ENCODE measurements around the gene GJA4.

GJA4 gene

DNA sequence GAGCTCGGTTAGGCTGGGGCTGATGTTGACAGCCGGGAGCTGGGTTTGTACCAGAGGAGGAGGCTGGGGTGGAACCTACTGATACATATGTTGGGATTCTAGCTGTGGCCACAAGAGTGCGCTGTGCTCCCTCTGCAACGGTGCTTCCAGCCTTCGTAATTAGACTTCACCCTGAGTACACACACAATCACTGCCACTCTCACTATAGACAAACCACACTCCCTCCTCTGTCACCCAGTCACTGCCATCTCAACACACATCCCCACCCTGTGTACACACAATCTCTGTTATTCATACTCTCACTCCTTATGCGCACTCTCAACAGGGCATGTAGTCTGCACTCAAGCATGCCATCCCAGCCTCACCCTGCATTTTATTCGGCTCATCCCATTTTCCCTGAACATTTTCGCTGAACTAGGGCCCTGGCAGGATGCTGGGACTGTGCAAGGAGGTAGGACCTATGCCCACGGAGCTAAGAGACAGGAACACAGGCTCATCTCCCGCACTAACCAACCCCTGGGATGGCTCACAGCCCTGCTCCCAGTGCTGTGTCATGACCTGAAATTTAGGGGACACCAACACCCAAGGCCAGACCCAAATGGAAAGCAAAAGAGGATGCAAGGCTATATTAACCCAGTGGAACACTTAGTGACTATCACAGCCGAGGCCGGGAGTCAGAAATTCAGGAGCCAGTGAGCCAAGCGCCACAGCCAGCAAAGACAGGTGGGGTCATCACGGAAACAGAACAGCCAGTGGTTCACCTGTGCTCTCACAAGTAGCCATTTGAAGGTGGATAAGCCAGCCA, 6.1 kb upstream of the GJA4 start:
- ChIA-PET CTCF (interaction anchor here (0.7 to 2.1 kb wide), 18 partner anchors 10 to 778 kb away, joined by 3 to 22 read pairs (median 4); no protein-coding TSS in a partner anchor), POLR2A (no interaction called here)
- TF ChIP-seq, protein P1, sequence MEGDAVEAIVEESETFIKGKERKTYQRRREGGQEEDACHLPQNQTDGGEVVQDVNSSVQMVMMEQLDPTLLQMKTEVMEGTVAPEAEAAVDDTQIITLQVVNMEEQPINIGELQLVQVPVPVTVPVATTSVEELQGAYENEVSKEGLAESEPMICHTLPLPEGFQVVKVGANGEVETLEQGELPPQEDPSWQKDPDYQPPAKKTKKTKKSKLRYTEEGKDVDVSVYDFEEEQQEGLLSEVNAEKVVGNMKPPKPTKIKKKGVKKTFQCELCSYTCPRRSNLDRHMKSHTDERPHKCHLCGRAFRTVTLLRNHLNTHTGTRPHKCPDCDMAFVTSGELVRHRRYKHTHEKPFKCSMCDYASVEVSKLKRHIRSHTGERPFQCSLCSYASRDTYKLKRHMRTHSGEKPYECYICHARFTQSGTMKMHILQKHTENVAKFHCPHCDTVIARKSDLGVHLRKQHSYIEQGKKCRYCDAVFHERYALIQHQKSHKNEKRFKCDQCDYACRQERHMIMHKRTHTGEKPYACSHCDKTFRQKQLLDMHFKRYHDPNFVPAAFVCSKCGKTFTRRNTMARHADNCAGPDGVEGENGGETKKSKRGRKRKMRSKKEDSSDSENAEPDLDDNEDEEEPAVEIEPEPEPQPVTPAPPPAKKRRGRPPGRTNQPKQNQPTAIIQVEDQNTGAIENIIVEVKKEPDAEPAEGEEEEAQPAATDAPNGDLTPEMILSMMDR (IDR thresholded peaks at IDR 0.05; ENCODE audit: control extremely low read depth, extremely low read depth, low read depth, missing control alignments), result peak; percentile 73
- DNase-seq (ENCODE audit: extremely low spot score), result peak; percentile 81

DNA sequence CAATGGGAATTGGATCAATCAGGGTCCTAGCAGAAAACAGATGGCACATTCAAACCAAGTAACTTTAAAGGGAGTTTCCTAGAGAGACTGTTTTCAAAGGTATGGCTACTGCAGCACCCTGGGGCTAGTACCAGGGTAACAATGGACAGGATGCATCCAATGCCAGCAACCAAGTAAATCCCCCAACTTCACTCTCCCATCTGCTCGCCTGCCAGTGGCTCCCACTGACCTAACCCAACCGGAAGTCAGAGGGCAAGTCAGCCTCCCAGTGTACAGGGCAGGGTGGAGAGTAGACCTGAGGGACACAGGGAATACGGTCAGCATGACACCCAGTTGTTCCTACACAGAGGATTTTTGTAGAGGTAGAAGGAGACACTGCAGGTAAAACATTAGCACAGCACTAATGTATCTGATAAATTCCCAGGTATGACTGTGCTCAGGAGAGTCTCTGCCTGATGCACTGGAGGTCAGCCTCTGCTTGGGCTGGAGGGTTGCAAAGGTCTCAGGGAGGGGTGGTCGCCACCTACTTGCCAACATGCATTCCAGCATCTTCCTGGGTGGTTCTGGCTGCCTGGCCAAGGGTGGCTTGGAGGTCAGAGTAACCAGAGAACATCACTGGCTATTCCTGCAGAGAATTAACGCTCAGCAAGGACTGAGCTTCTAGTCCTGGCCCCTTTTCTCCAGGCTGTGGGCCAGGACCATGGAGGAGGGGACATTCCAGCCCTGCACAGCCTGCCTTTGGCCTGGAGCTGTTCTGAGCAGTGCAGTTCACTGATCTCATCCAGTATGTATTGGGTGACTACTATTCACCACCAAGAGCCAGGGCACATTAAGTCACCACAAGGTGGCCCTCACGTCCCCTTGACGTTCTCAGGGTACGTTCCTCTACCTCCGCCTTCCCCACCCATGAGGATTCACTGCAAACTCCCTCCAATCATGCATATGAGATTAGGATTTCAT, 5.1 kb upstream of the GJA4 start:
- TF ChIP-seq, protein P1 (IDR thresholded peaks at IDR 0.05; ENCODE audit: control extremely low read depth, extremely low read depth, low read depth, missing control alignments), result peak; percentile 41
- CTCF ChIA-PET, result interaction anchor here (0.9 to 2.1 kb wide), 11 partner anchors 9 to 777 kb away, joined by 3 to 22 read pairs (median 8); partner anchors contain the start of gene SMIM12
- POLR2A ChIA-PET, result no interaction called here
- no peak for DNase-seq (ENCODE audit: extremely low spot score)

DNA sequence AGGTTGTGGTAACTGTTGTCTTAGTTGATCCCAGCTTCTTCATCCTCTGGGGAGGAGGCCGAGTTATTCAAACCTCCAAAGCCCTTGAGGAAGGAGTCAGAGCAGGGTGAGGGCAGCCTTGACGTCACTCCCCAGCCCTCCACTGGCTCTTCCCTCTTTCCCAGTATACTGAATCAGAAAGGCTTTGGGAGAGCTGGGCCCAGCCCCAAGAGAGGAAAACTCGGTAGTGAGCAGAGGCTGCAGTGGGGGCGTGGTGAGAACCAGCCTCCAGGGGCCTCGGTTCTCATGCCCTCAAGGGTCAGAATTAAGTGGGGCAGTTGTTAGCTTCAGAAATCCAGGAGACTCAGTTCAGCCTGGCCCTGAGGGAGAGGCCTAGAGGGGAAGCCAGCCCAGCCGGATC, 1.8 kb upstream of the GJA4 start:
- ChIA-PET POLR2A (no interaction called here), CTCF (interaction anchor here (1.5 kb wide), 1 partner anchor 62 kb away, joined by 7 read pairs; no protein-coding TSS in a partner anchor)
- DNase-seq (ENCODE audit: extremely low spot score), result no peak
- TF ChIP-seq, protein P1 (IDR thresholded peaks at IDR 0.05; ENCODE audit: control extremely low read depth, extremely low read depth, low read depth, missing control alignments), result no peak

DNA sequence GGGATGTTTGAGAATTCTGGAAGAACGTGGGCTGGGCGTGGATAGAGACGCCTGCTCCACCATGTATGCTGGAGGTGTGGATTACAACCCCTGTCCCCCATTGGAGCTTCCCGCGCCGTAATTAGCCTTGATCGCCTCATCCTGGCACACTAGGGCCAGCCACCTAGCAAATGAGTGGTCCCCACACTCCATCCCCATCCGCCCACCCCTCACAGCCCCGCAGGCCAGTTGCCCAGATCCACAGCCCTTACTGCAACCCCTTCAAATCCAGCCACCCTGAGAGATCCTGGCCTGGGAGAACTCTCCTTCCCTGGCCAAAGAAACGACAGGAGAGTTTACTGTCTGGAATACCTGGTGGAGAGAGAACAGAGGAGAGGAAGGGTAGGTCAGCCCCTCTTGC, 375 bp upstream of the GJA4 start:
- no peak for DNase-seq (ENCODE audit: extremely low spot score)
- CTCF ChIA-PET, result no interaction called here
- TF ChIP-seq, protein P1 (IDR thresholded peaks at IDR 0.05; ENCODE audit: control extremely low read depth, extremely low read depth, low read depth, missing control alignments), result no peak
- POLR2A ChIA-PET, result no interaction called here

DNA sequence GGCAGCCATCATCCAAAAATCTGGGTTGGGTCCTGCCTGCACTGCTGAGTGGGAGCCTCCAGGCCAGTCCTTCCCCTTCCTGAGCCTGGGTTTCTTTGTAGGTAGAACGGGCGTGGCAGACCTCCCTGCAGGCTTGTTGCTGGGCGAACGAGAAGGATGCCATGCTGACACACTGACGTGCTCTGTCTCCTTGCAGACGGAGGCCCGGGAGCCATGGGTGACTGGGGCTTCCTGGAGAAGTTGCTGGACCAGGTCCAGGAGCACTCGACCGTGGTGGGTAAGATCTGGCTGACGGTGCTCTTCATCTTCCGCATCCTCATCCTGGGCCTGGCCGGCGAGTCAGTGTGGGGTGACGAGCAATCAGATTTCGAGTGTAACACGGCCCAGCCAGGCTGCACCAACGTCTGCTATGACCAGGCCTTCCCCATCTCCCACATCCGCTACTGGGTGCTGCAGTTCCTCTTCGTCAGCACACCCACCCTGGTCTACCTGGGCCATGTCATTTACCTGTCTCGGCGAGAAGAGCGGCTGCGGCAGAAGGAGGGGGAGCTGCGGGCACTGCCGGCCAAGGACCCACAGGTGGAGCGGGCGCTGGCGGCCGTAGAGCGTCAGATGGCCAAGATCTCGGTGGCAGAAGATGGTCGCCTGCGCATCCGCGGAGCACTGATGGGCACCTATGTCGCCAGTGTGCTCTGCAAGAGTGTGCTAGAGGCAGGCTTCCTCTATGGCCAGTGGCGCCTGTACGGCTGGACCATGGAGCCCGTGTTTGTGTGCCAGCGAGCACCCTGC, 1.4 kb downstream of the GJA4 start:
- CTCF ChIA-PET, result no interaction called here
- TF ChIP-seq, protein P1 (IDR thresholded peaks at IDR 0.05; ENCODE audit: control extremely low read depth, extremely low read depth, low read depth, missing control alignments), result no peak
- POLR2A ChIA-PET, result no interaction called here
- no peak for DNase-seq (ENCODE audit: extremely low spot score)

DNA sequence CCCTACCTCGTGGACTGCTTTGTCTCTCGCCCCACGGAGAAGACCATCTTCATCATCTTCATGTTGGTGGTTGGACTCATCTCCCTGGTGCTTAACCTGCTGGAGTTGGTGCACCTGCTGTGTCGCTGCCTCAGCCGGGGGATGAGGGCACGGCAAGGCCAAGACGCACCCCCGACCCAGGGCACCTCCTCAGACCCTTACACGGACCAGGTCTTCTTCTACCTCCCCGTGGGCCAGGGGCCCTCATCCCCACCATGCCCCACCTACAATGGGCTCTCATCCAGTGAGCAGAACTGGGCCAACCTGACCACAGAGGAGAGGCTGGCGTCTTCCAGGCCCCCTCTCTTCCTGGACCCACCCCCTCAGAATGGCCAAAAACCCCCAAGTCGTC, 2.0 kb downstream of the GJA4 start:
- TF ChIP-seq, protein P1 (IDR thresholded peaks at IDR 0.05; ENCODE audit: control extremely low read depth, extremely low read depth, low read depth, missing control alignments), result no peak
- ChIA-PET POLR2A (no interaction called here), CTCF (no interaction called here)
- DNase-seq (ENCODE audit: extremely low spot score), result no peak

All from GM10248 (cell line).